IPS-18c (cell line): ENCODE results near the gene RIPOR3.
"Not testable (repeated sequence)": the region's sequence is repeated elsewhere in the genome, so short reads cannot be mapped to it uniquely, and the experiment has no call there.

Source experiments
- H3K4me3 ChIP-seq: 2 replicates; pipeline ENCODE4 v1.7.0; 2013; ENCODE audit warnings: low read depth, mild to moderate bottlenecking, low read length, moderate library complexity; ENCODE audit not compliant: insufficient read depth
- H3K9me3 ChIP-seq: one replicate; pipeline ENCODE4 v1.6.1; 2013; ENCODE audit warnings: mild to moderate bottlenecking, low read length, moderate library complexity; ENCODE audit not compliant: control insufficient read depth, insufficient read depth

The RIPOR3 gene

GRCh38 chr20:50633361-50633760, 58.0 kb downstream of the RIPOR3 start:
- Histone ChIP-seq H3K9me3 (no peaks in the 10 kb centered on the region), H3K4me3 (no peak overlapping the region)

GRCh38 chr20:50632701-50633100, 58.6 kb downstream of the RIPOR3 start:
- no peak overlapping the region for H3K4me3 ChIP-seq
- no peaks in the 10 kb centered on the region for H3K9me3 ChIP-seq

GRCh38 chr20:50632236-50632635, 59.1 kb downstream of the RIPOR3 start:
- Histone ChIP-seq H3K4me3 (no peak overlapping the region), H3K9me3 (no peaks in the 10 kb centered on the region)

- Histone ChIP-seq H3K9me3 (no peaks in the 10 kb centered on the region), H3K4me3 (no peak overlapping the region)
These were observed 60.6 kb downstream of the RIPOR3 start for GRCh38 chr20:50630578-50631263.

- no peak overlapping the region for H3K4me3 ChIP-seq
These were observed 61.7 kb downstream of the RIPOR3 start for GRCh38 chr20:50629670-50630045.

GRCh38 chr20:50628853-50629669, 62.3 kb downstream of the RIPOR3 start:
- Histone ChIP-seq H3K9me3 (no peaks in the 10 kb centered on the region), H3K4me3 (no peak overlapping the region)

More at GRCh38 chr20:50629670-50630045, 61.7 kb downstream of the RIPOR3 start:
- no peaks in the 10 kb centered on the region for H3K9me3 ChIP-seq

- Histone ChIP-seq H3K4me3 (no peak overlapping the region), H3K9me3 (no peaks in the 10 kb centered on the region)
These were observed 63.0 kb downstream of the RIPOR3 start for GRCh38 chr20:50628332-50628731.

GRCh38 chr20:50627747-50628146, 63.6 kb downstream of the RIPOR3 start:
- H3K9me3 ChIP-seq: no peaks in the 10 kb centered on the region
- H3K4me3 ChIP-seq: no peak overlapping the region

- no peaks in the 10 kb centered on the region for H3K9me3 ChIP-seq
- no peak overlapping the region for H3K4me3 ChIP-seq
These were observed 65.2 kb downstream of the RIPOR3 start for GRCh38 chr20:50625986-50626677.

- Histone ChIP-seq H3K4me3 (no peak overlapping the region), H3K9me3 (no peaks in the 10 kb centered on the region)
These were observed 66.9 kb downstream of the RIPOR3 start for GRCh38 chr20:50624351-50625016.

- H3K9me3 ChIP-seq: no peaks in the 10 kb centered on the region
These were observed 70.2 kb downstream of the RIPOR3 start for GRCh38 chr20:50621068-50621665.

GRCh38 chr20:50620459-50620858, 70.9 kb downstream of the RIPOR3 start:
- H3K9me3 ChIP-seq, H3K4me3 ChIP-seq: not testable (repeated sequence)

More at GRCh38 chr20:50621068-50621665, 70.2 kb downstream of the RIPOR3 start:
- H3K4me3 ChIP-seq: no peak overlapping the region

- no peak overlapping the region for H3K4me3 ChIP-seq
- peaks cover 2% of the 10 kb centered on the region for H3K9me3 ChIP-seq
These were observed 72.8 kb downstream of the RIPOR3 start for GRCh38 chr20:50618537-50618936.

GRCh38 chr20:50617022-50617421, 74.3 kb downstream of the RIPOR3 start:
- Histone ChIP-seq H3K4me3 (no peak overlapping the region), H3K9me3 (peaks cover 2% of the 10 kb centered on the region)

GRCh38 chr20:50615407-50615806, 75.9 kb downstream of the RIPOR3 start:
- no peak overlapping the region for H3K4me3 ChIP-seq
- H3K9me3 ChIP-seq: peaks cover 2% of the 10 kb centered on the region

GRCh38 chr20:50613438-50614169, 77.7 kb downstream of the RIPOR3 start:
- peaks cover 2% of the 10 kb centered on the region for H3K9me3 ChIP-seq
- H3K4me3 ChIP-seq: no peak overlapping the region
